Occipital lobe (tissue), 2 donors: Measurements from ENCODE around the gene ARHGAP45. TPM values are rescaled to one million over a fixed set of nuclear protein-coding genes. Genes with fewer than 3 reads are reported as not detected.
A peak's percentile ranks its signal among the peaks of the same experiment; 100 is the strongest.

Experiments used
- DNase-seq: peaks from one replicate; lab custom pipeline; 2025; lab: John Stamatoyannopoulos, UW
- total RNA-seq: library from RNA; depleted of rRNA; stranded (reverse); fragments of >200 nt; gene quantifications from one replicate; pipeline ENCODE4 v1.2.3, GENCODE V29; 2014

ARHGAP45 gene
- total RNA-seq, 1 donor from 2014 or later, result 1.7 TPM

GRCh38 chr19:1086613-1087012 is 19.6 kb downstream of the ARHGAP45 start:
- no peak for DNase-seq

GRCh38 chr19:1087813-1088415 is 20.9 kb downstream of the ARHGAP45 start:
- DNase-seq, result no peak

GRCh38 chr19:1088416-1089010 is 21.5 kb downstream of the ARHGAP45 start:
- no peak for DNase-seq

DNA sequence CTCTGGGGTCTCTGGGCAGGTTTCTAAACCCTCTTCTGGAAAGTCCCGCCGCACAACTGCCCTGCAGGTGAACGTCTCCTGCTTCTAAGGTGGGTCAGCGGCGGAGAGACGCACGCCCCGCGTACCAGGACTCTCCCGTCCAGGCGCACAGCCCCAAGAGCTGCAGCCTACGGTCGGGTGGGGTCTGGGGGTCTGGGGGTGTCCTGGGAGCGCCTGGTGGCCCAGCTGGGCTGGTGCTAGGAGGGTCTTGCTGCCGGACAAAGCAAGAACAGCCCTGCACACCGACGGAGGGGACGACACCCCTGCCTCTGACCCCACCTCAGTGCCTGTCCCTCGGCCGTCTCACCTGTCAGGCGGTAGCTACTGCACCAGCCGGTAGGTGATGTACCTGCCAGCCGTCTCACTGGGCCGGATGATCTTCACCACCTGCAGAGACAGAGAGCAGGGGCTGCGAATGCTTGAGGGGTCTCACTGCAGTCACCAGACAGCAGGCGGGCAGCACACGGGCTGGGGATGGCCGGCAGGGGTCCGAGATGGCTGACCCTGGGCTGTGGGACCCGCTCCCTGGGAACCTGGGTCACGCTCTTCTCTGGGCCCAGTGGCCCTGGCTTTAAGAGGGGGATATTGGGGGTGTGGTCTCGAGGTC is 22.3 kb downstream of the ARHGAP45 start:
- DNase-seq, result no peak

DNA sequence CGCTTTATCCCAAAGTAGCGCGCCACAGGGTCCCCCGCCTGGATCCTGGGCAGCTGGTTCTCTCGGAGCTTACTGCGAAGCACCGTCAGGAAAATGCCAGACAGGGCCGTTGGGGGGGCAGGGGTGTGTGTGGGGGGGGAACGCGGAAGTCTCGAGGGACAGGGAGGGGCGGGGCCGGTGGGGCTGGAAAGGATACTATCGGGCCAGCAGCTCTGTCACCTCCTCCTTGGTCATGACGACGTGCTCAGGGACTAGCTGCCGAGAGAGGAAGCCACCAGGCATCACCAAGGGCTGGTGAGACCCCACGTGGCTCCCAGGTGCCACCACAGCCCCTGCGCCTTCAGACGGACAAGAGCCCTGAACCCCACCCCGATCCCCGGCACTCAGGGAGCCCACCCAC is 22.9 kb downstream of the ARHGAP45 start:
- DNase-seq, result no peak

GRCh38 chr19:1090731-1091543 is 24.0 kb downstream of the ARHGAP45 start:
- DNase-seq, result no peak

GRCh38 chr19:1091544-1092175 is 24.7 kb downstream of the ARHGAP45 start:
- DNase-seq, result no peak

GRCh38 chr19:1093330-1093729 is 26.4 kb downstream of the ARHGAP45 start:
- DNase-seq, result no peak

- DNase-seq, result no peak
Observed at GRCh38 chr19:1093811-1094553, 27.0 kb downstream of the ARHGAP45 start.

- no peak for DNase-seq
Observed at GRCh38 chr19:1094655-1094977, 27.6 kb downstream of the ARHGAP45 start.

- DNase-seq, result peak; percentile 98
Observed at GRCh38 chr19:1094978-1095701, 28.2 kb downstream of the ARHGAP45 start, which contains the start of gene POLR2E. TSS of gene POLR2E (minus strand) at chr19:1095375. CDS start at chr19:1095315, 60 bp downstream.

GRCh38 chr19:1097810-1098176 is 30.8 kb downstream of the ARHGAP45 start:
- DNase-seq, result no peak

- no peak for DNase-seq
Observed at GRCh38 chr19:1098177-1099051, 31.4 kb downstream of the ARHGAP45 start.

DNA sequence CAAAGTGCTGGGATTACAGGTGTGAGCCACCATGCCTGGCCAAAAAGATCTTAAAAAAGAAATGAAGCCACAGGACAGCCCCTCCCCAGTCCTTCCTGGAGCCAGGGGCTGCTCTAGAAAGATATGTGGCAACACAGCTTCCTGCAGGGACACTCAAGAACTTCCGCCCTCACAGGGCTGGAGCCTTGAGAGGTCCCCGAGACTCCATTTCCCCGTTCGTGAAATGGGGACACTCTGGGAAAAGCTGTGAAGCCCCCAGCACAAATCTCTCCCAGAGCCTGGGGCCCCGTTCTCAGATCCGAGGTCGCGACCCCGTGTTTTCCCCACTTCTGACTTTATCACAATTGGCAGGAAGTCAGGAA is 34.4 kb downstream of the ARHGAP45 start:
- no peak for DNase-seq

DNA sequence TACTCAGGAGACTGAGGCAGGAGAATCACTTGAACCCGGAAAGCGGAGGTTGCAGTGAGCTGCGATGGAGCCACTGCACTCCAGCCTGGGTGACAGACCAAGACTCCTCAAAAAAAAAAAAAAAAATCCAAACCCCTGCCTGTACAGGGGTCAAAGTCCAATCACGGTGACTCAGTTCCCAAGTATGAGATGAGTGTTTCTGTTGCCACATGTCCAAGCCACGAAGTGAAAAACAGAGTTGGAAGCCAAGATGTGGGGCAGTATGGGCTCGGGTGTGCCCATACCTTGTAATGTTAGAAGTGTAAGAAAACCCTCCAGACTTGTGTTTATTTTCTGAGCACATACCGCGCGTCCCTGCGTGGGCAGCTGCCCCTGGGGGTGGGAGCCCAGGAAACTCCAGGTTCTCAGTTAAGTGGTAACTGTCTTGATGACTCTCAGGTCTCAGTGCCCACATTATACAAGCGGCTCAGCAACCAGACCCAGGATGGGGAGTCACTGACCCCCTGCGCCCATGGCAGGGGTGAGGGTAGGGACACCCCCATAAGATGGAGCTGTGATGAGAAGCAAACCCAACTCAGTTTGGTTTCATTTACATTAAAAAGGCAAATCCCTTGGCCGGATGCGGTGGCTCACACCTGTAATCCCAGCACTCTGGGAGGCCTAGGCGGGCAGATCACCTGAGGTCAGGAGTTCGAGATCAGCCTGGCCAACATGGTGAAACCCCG is 35.6 kb downstream of the ARHGAP45 start:
- DNase-seq, result no peak

- no peak for DNase-seq
Observed at GRCh38 chr19:1103132-1103707, 36.3 kb downstream of the ARHGAP45 start.

GRCh38 chr19:1103708-1104310 is 36.8 kb downstream of the ARHGAP45 start, which contains the start of gene GPX4:
TSS of gene GPX4 (plus strand) at chr19:1103994. CDS start at chr19:1104044, 50 bp downstream.
- DNase-seq, result peak; percentile 98
